Endothelial cell of hepatic sinusoid (primary cell): ENCODE results near the gene RBM44.
"Not testable (repeated sequence)": the region's sequence is repeated elsewhere in the genome, so short reads cannot be mapped to it uniquely, and the experiment has no call there.

Experiments used
- in situ Hi-C: cut with HindIII; loops from 2 replicates; pipeline ENCODE4 v1.10.0; 2017; ENCODE audit warnings: low sequenced_read_pairs

RBM44 gene

DNA sequence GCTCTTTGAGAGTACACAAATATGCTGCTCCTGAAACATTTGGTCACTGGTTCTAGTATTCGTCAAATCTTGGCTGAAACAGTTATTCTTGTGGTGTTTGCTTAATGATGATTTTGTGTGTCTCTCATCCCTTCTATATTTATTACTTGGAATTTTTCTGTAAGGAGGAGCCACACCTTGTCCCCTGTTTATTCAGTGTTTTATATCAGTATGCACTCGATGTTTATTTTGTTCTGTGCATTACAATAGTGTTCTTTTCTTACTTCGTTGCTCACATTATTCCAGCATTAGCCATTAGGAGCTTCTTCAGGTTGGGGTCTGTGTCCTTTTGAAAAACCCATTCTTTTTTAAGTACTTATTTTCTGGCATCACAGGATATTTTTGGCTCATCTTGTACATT is 55.7 kb downstream of the RBM44 start:
- in situ Hi-C loops: no loop called here

- in situ Hi-C loops: no loop called here
Measured at GRCh38 chr2:237857791-237858190, 59.2 kb downstream of the RBM44 start.

DNA sequence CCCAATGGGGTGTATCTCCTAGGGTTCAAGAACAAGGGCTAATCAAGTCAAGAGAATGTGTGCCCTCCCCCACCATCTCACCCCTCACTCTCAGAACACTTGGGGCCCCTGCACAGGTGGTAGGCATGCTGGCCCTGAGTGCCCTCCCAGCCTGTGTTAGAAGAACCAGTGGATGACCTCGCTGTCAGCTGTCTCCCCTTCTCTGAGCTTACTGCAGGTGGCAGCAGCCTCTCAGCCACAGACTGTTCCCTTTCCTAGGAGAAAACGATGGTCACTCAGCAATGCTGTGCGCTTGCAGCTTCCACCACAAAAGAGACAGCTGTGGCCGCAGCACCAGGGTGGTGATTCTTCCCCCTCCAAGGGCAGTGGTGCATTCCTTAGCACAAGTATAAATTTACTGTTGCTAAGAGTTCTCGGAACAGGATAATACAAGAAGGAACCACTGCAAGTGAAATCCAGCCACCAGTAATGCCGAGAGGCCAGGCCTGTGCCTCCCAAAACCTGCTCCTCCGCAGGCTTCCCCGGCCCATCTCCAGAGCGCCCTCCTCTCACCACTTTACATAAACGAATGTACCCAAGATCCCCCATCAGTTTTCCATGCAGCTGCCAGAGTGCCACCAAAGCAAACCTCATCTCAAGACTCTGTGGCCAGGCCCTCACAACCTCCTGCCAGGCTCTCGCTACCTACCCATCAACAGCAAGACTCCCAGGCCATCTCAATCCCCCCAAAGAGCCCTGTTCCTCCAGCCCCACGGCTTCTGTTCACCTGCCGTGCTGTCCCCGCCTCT is 59.9 kb downstream of the RBM44 start:
- in situ Hi-C loops: no loop called here

- in situ Hi-C loops: no loop called here
Measured at GRCh38 chr2:237859082-237859433, 60.5 kb downstream of the RBM44 start.

- in situ Hi-C loops: no loop called here
Measured at GRCh38 chr2:237859533-237860272, 61.1 kb downstream of the RBM44 start, which contains the start of gene RAMP1. TSS of gene RAMP1 (plus strand) at chr2:237859623. CDS start at chr2:237859676, 53 bp downstream.

GRCh38 chr2:237860273-237860935 is 61.8 kb downstream of the RBM44 start:
- in situ Hi-C loops: no loop called here

GRCh38 chr2:237861875-237862527 is 63.4 kb downstream of the RBM44 start:
- in situ Hi-C loops: no loop called here

DNA sequence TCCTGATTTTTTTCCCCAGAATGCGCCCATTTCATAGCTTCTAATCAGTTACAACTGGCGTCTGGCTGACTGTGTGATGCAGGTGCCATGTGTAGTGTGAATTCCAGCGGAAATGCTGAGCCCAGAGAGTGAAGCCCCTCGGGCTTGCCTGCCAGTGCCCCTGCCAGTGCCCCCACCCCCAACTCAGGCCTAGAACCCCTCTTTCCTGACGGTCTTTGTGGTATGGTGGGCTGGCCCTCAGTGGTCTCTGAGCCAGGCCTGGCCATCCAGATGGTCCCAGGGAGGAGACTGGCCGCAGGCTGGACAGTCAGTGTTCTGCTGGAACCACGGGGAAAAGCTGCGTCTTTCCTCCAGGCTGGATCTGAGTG is 63.9 kb downstream of the RBM44 start:
- in situ Hi-C loops: no loop called here

GRCh38 chr2:237863102-237863511 is 64.5 kb downstream of the RBM44 start:
- in situ Hi-C loops: no loop called here

DNA sequence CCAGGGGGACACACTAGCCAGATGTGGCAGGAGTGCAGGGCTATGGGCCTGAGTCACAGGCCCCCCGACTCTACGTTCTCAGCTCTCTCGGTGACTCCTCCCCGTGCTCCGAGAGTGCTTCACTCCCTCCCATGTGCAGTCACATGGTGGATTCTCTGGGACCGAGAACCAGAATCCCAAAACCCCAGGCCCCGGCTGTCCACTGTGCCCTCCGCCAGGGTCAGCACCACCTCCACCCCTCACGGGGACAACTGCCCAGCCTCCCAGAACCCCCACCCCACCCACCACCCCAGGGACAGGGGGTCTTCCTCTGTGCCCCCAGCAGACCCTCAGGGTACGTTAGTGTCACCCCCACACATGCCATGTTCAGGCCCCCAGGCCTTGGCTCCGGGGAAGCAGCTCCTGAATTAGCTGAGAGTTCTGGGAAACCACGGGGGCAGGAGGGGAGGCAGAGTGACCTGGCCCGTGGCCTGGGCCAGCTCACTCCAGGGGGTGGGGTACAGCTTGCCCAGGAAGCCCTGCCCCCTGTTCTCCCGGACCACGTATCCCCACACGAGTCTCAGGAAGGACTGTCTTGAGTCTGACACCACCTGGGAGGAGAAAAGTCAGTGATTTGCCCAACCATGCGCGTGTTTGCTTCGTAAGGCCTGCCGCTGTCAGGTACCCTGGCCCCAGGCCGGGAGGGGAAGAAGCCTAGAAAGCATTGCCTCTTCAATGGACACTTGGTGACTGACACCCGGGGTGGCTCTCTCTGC is 65.3 kb downstream of the RBM44 start:
- in situ Hi-C loops: no loop called here

DNA sequence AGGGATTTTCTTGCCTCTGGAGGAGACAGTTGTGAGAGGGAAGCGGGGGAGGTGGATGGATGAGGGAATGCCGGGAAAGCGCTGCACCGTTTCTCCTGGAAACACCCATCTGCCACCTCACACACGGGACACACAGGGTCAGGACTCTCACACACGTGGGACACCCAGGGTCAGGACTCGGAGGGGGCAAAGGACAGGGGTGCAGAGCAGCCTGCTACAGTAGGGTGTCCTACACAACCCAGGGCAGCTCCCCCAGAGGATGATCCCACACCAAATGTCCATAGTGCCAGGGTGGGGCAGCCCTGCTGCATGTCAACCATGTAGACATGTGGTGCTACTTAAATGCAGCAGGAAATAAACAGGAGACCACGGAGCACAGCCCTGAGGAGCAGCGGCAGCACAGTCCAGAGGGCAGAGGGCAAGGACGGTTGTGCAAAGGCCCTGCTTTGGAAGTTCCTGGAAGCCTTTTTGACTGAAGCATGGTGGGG is 65.9 kb downstream of the RBM44 start:
- in situ Hi-C loops: no loop called here

DNA sequence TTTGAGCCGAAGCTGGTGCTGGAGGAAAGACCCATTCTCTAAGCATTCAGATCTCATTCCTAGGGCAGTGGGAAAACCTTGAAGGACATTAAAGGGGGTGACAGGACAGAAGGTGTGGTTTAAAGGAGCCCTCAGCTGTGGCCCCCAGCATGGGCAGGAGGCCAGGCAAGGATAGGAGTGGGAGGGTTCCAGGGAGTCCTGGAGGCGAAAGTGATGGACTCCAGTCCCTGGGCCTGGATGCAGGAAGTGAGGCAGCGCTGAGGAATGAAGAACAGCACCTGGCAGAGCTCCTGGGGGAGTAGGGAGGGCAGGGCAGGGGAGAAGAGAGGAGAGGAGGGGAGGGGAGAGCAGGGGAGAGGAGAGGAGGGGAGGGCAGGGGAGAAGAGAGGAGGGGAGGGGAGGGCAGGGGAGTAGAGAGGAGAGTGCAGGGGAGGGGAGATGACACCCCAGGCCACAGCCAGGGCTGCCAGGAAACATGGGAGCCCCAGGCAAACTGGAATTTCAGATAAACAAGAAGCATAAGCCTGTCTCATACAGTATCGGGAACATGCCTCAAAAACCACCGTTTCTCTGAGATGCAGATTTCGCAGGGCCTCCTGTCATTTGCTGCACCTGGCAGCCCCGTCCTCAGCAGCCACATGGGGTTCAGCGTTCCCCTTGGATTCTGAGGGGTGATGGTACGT is 66.5 kb downstream of the RBM44 start:
- in situ Hi-C loops: no loop called here

DNA sequence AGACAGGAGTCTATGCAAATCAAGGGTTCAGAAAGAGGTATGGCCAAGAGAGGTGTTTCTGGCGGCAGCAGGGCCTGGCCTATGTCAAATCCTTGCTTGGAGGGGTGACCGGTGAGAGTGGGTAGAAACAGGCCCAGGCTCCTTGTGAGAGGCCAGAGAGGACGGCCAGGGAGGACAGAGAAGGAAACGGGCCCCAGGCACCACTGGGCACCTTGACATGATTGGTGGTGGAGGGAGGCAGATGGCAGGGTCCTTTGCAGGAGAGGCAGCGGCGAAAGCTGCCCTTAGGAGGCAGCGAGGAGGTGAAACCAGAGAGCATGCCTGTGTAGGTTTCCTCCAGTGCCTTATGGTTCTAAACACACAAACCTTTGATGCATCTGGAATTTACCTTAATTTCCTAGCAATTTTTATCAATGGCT is 67.1 kb downstream of the RBM44 start:
- in situ Hi-C loops: no loop called here

DNA sequence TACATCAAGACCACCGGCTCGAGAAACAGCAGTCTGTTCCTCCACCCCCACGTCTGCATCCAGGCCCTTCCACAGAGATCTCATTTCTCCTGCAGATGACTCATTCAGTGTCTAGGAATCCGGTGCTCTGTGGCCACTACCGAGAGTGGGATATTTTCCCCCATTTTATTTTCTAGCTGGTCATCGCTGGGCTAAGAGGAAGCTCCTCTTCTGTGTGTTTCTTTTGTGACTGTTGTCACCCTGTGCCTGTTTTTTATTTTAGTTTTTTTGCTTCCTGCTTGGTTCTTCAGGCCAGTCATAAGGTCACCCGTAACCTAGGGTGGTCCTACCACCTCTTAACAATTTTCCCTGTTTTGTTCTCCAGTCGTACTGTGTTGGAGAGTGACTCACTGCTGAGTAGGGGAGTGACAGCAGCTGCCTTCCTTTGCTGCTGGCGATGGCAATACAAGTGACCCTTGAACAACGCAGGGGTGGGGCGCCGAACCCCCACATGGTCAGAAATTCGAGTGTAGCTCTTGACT is 67.6 kb downstream of the RBM44 start:
- in situ Hi-C loops: no loop called here

GRCh38 chr2:237867465-237867864 is 68.9 kb downstream of the RBM44 start:
- in situ Hi-C loops: no loop called here

DNA sequence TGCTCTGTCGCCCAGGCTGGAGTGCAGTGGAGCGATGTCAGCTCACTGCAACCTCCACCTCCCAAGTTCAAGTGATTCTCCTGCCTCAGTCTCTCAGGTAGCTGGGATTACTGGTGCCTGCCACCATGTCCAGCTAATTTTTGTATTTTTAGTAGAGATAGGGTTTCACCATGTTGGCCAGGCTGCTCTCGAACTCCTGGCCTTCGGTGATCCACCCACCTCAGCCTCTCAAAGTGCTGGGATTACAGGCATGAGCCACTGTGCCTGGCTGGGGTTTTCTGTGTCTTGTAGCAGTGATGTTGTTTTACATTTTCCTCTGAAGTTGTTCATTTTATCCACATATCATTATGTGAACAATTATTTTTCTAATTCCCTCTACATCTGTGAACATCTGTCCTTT is 69.5 kb downstream of the RBM44 start:
- in situ Hi-C loops: not testable (repeated sequence)

DNA sequence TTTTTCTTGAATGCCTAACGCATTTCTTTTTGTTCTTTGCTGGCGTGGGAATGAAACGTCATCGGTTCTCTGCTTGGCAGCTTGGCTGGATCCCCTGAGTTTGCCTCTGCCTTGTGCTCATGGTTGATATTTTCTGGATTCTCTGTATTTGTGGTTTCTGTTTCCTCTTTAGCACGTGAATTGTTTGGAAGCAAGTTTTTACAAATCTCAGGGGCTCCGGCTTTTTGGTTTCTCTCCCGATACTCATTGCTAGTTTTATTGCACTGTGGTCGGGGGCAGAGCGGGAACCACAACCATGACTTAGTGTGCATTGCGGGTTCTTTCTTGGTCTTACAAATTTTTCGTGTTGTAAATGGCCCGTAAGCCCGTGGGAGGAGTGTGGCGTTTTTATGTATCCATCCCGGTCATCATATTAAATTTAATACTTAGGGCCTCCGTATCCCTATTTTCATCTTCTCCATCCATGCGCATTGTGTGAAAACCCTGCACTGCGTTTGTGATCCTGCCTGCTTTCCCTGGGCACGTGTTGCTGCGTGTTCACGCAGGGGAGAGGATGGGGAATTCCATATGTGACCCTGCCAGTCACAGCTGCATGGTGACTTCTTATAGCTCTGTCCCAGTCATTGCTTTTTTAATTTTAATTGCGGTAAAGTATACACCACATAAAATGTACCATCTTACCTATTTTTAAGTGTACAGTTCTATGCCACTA is 70.2 kb downstream of the RBM44 start:
- in situ Hi-C loops: no loop called here

DNA sequence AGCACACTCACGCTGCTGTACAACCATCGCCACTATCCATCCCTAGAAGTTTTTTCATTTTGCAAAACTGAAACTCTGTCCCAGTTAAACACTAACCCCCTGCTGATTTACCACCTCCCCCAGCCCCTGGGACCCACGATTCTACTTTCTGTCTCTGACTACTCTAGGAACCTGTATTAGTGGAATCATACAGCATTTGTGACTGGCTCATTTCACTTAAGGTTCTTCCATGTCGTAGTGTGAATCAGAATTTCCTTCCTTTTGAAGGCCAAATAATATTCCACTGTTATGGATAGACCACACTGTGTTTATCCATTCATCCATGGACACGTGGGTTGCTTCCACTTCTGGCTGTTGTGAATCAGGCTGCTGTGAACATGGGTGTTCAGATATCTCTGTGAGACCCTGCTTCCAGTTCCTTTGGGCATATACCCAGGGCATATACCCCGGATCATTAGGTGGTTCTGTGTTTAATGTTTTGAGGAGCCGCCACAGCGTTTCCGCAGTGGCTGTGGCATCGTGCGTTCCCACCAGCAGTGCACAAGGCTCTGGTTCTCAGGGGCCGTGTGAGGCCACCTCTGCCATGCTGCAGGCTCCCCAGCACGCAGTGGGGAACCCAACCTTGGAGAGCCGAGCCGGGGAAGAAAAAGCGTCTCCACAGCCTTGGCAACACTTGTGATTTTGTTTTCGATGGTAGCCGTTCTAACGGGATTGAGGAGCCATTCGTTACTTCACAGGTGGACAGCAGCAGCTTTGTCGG is 70.9 kb downstream of the RBM44 start:
- in situ Hi-C loops: no loop called here
